Esophagus muscularis mucosa (tissue), 4 donors: ENCODE data around the gene SLC26A1. TPM values are rescaled to one million over a fixed set of nuclear protein-coding genes. Genes with fewer than 3 reads are reported as not detected.

Source experiments
- DNase-seq: peaks from one replicate; pipeline ENCODE4 v3.0.0-alpha.2; 2017; ENCODE audit errors: extremely low spot score
- H3K27ac ChIP-seq, 4 donors: fragments of 200-600 bp; sonication (generic); replicated peaks in 1 of 4; 1 replicate in 3 of 4; 2 replicates in 1 of 4; pipeline ENCODE4 v1.5.1; 2016 to 2019; ENCODE audit warnings: mild to moderate bottlenecking in 1 of 4
- H3K27me3 ChIP-seq, 4 donors: fragments of 200-600 bp; sonication (generic); one replicate each; pipeline versions ENCODE4 v1.5.1 to v1.6.0; 2016 to 2019
- H3K36me3 ChIP-seq, 4 donors: fragments of 200-600 bp; sonication (generic); one replicate each; pipeline ENCODE4 v1.5.1; 2016 to 2019
- H3K4me1 ChIP-seq, 4 donors: fragments of 200-600 bp; sonication (generic); one replicate each; pipeline ENCODE4 v1.5.1; 2016 to 2019
- H3K4me3 ChIP-seq, 4 donors: fragments of 200-600 bp; sonication (generic); 1 replicate in 2 of 4; 2 replicates in 2 of 4; pipeline ENCODE4 v1.5.1; 2016 to 2019; ENCODE audit warnings: mild to moderate bottlenecking in 4 of 4, moderate library complexity in 1 of 4
- H3K9me3 ChIP-seq, 4 donors: fragments of 200-600 bp; sonication (generic); 1 replicate in 3 of 4; 2 replicates in 1 of 4; pipeline ENCODE4 v1.5.1; 2016 to 2019
- CTCF ChIP-seq, 3 experiments: fragments of 200-600 bp in 2 of 3; fragments of 450-650 bp in 1 of 3; sonication (generic) in 2 of 3; IDR thresholded peaks; one replicate each; pipeline ENCODE4 v1.5.1; 2017 to 2019; ENCODE audit warnings: antibody characterized with exemption in 3 of 3, mild to moderate bottlenecking in 2 of 3, moderate library complexity in 1 of 3
- EP300 ChIP-seq: sonication (generic); formaldehyde crosslinking; IDR thresholded peaks from one replicate; pipeline ENCODE4 v1.6.1; 2017; ENCODE audit warnings: antibody characterized with exemption
- POLR2A ChIP-seq: fragments of 450-650 bp; IDR thresholded peaks from one replicate; pipeline ENCODE4 v1.6.1; 2017; ENCODE audit warnings: antibody characterized with exemption, moderate library complexity, mild to moderate bottlenecking, low read depth
- POLR2AphosphoS5 ChIP-seq, 2 donors: sonication (generic); formaldehyde crosslinking; IDR thresholded peaks; one replicate each; pipeline ENCODE4 v1.6.1; 2017; ENCODE audit warnings: antibody characterized with exemption in 2 of 2
- WGBS: methylation state at CpG from one replicate; pipeline ENCODE4 v1.1.5; 2018; 5-methylcytosine and 5-hydroxymethylcytosine counted together
- intact Hi-C: fragments of 100-400 bp; cut with DNase I; formaldehyde crosslinking; loops from one replicate; pipeline ENCODE4 v1.15.1; 2023
- total RNA-seq, 4 donors: library from RNA; depleted of rRNA; stranded (reverse); fragments of >200 nt; gene quantifications; one replicate each; pipeline versions ENCODE4 v1.1.0 to v1.2.1, GENCODE V29; 2016

SLC26A1 gene
- total RNA-seq, 4 donors from 2014 or later: 0.06 TPM; not detected in 3

DNA sequence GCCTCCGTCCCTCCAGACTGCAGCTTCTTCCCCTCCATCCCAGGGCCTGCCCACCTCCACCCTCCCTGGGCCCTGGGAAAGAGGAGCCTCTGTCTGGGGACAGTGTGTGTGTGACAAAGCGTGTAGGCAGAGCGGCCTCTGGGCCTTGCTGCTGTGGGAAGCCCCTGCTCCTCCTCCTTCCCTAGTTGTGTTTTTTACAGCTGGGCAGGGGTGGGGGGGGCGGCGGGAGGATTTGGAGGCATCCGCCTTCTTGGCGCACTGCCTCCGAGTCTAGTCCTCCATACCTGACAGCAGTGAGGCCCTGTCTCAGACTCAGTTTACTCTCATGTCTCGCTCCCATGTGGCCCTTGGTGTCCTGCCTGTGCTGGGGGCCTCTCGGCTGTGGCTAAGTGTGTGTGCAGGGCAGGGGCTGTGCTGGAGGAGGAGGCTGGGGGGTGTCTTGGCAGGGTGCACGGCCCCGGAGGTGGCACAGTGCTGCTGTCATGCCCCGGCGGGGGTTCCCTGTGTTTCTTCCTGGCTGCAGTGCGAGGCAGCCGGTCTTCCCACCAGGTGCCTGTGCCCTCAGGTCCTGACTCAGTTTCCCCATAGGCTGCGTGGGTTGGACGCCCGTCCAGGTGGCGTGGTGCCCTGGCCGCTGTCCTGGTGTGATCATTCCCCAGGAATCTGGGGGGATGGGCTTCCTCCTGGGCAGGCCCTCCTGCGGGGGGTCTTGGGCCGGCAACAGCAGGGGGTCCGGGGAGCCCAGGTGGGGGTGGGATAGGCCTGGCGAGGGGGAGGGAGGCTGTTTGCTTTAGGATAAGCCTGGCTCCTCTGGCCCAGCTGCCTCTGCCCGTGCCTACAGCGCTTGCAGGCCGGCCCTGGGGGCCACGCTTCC is 25.2 kb upstream of the SLC26A1 start:
- intact Hi-C loops: no loop called here
- H3K4me1 ChIP-seq: peaks cover 0 to 20% (median 13%) of the 10 kb centered on the region in 4 donors
- peaks cover 0 to 14% (median 0%) of the 10 kb centered on the region in 4 donors for H3K36me3 ChIP-seq
- H3K4me3 ChIP-seq: no peak overlapping the region
- DNase-seq: no peak
- H3K9me3 ChIP-seq: no peaks in the 10 kb centered on the region
- WGBS: 77% methylated on average over 17 of the region's 29 CpGs
- H3K27me3 ChIP-seq: no peaks in the 10 kb centered on the region
- no peak overlapping the region for H3K27ac ChIP-seq
- TF ChIP-seq POLR2A: no peak
- no peak for TF ChIP-seq POLR2AphosphoS5 (IDR thresholded peaks at IDR 0.05)
- TF ChIP-seq CTCF (IDR thresholded peaks at IDR 0.05): no peak
- no peak for TF ChIP-seq EP300

DNA sequence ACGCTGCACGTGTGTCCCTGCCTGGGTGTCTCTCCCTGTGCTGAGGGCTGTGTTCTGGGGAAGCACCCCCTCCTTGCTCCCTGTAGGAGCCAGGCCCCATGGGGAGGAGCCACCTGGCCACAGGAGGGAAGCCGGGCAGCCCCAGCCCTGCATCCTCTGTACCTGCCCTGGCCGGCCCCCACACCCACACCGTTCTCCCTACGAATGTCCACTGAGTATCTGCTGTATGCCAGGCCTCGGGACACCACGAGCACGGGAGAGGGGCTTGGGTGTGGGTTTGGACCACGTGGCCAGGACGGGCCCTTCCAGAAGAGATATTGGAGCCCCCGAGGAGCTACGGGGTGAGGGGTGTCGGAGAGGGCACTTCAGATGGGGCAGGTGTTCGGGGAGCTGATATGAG is 24.5 kb upstream of the SLC26A1 start:
- Histone ChIP-seq H3K4me3 (no peak overlapping the region), H3K27me3 (no peaks in the 10 kb centered on the region), H3K4me1 (peaks cover under 1 to 27% (median 16%) of the 10 kb centered on the region in 4 donors), H3K27ac (no peak overlapping the region), H3K9me3 (no peaks in the 10 kb centered on the region), H3K36me3 (peaks cover 0 to 9% (median 0%) of the 10 kb centered on the region in 4 donors)
- intact Hi-C loops: no loop called here
- TF ChIP-seq EP300 (no peak), POLR2AphosphoS5 (IDR thresholded peaks at IDR 0.05) (no peak), CTCF (IDR thresholded peaks at IDR 0.05) (no peak), POLR2A (no peak)
- DNase-seq: no peak
- 82% methylated on average over 7 of the region's 15 CpGs for WGBS

GRCh38 chr4:1017211-1017610 is 24.0 kb upstream of the SLC26A1 start:
- H3K27ac ChIP-seq: no peak overlapping the region
- TF ChIP-seq CTCF (IDR thresholded peaks at IDR 0.05) (no peak), EP300 (no peak), POLR2A (no peak), POLR2AphosphoS5 (IDR thresholded peaks at IDR 0.05) (no peak)
- no peaks in the 10 kb centered on the region for H3K27me3 ChIP-seq
- H3K36me3 ChIP-seq: peaks cover 0 to 4% (median 0%) of the 10 kb centered on the region in 4 donors
- 81% methylated on average over 10 of the region's 16 CpGs for WGBS
- intact Hi-C loops: no loop called here
- no peak overlapping the region for H3K4me3 ChIP-seq
- H3K9me3 ChIP-seq: no peaks in the 10 kb centered on the region
- DNase-seq: no peak
- H3K4me1 ChIP-seq: peaks cover 5 to 32% (median 21%) of the 10 kb centered on the region in 4 donors

DNA sequence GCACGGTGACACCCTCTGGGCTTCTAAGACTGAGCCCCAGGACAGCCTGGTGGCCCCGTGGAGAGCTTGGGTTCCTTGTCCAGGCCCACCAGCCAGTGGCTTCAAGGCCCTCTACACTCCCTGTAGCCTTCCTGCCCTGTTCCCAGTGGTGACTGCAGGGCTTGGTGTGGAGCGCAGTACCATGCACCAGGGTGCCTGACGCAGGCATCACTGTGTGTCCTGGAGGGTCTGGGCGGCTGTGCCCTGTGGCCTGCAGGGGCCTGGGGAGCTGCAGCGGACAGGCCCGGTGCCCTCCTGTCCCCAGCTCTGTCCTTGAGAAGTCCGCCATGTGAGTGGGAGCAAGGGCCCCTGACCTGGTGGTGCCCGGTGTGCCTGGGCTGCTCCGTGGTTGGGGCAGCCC is 22.5 kb upstream of the SLC26A1 start:
- intact Hi-C loops: no loop called here
- Histone ChIP-seq H3K36me3 (no peaks in the 10 kb centered on the region), H3K27me3 (no peaks in the 10 kb centered on the region), H3K4me3 (no peak overlapping the region), H3K4me1 (peaks cover 11 to 40% (median 28%) of the 10 kb centered on the region in 4 donors), H3K27ac (no peak overlapping the region), H3K9me3 (no peaks in the 10 kb centered on the region)
- WGBS: 62% methylated on average over 3 of the region's 10 CpGs
- TF ChIP-seq POLR2A: no peak
- no peak for DNase-seq

GRCh38 chr4:1015179-1015578 is 22.0 kb upstream of the SLC26A1 start:
- intact Hi-C loops: no loop called here
- TF ChIP-seq POLR2AphosphoS5 (IDR thresholded peaks at IDR 0.05) (no peak), CTCF (IDR thresholded peaks at IDR 0.05) (no peak), POLR2A (no peak), EP300 (no peak)
- 86% methylated on average over 5 of the region's 8 CpGs for WGBS
- no peak for DNase-seq
- H3K4me3 ChIP-seq: no peak overlapping the region
- no peaks in the 10 kb centered on the region for H3K36me3 ChIP-seq
- H3K27me3 ChIP-seq: no peaks in the 10 kb centered on the region
- H3K4me1 ChIP-seq: peaks cover 17 to 45% (median 34%) of the 10 kb centered on the region in 4 donors
- no peak overlapping the region for H3K27ac ChIP-seq
- no peaks in the 10 kb centered on the region for H3K9me3 ChIP-seq
